HCT116 (cell line): ENCODE results near the gene ENTREP1. TPM values are rescaled to one million over a fixed set of nuclear protein-coding genes. Genes with fewer than 3 reads are reported as not detected.

Source experiments
- POLR2A ChIP-seq: IDR thresholded peaks from 2 replicates; pipeline ENCODE4 v1.7.0; 2011; ENCODE audit warnings: borderline replicate concordance; ENCODE audit not compliant: insufficient read depth, insufficient read length; ENCODE audit errors: extremely low read depth
- ZBTB33 ChIP-seq: IDR thresholded peaks from 2 replicates; pipeline ENCODE4 v1.6.1; 2011; ENCODE audit warnings: mild to moderate bottlenecking, low read length, moderate library complexity; ENCODE audit not compliant: insufficient replicate concordance; ENCODE audit errors: extremely low read depth
- total RNA-seq: library from RNA; stranded (reverse); gene quantifications from one replicate; pipeline ENCODE4 v1.2.1, GENCODE V29; 2021; ENCODE audit not compliant: unreplicated experiment
- TF ChIP-seq, protein P1 (sequence below): IDR thresholded peaks from 2 replicates; pipeline ENCODE4 v1.6.1; 2012; ENCODE audit warnings: low read depth
- TF ChIP-seq, protein P2 (sequence below), 3 experiments: fragments of 200-600 bp in 1 of 3; sonication (generic) in 1 of 3; IDR thresholded peaks in 2 of 3; conservative IDR thresholded peaks in 1 of 3; 2 replicates each; pipeline ENCODE4 v1.5.1; 2012 to 2017; ENCODE audit warnings: low read depth in 2 of 3, low read length in 2 of 3, antibody characterized with exemption in 1 of 3, borderline replicate concordance in 1 of 3, control low read depth in 1 of 3, mild to moderate bottlenecking in 1 of 3, mixed read lengths in 1 of 3, mixed run types in 1 of 3, moderate library complexity in 1 of 3; ENCODE audit not compliant: insufficient read depth in 1 of 3

Gene ENTREP1
- total RNA-seq, 1 experiment from 2014 or later: 1.1 TPM

DNA sequence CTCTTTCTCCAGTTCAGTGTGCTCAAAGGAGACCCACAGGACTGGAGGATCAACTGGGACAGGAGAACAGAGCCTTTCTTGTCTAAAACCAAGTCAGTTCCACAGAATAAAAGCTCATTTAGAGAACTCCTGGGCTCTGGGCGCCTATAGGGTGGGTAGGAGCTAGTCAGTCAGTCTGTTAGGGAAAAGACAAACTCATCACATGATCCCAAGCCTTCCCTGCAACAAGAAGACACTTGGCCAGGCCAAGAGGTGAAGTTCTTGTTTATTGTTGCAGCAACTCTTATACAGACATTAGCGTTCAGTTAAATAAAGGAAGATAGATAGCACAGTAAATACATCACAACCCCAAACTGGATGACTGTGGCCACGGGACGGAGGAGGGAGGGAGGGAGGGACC lies 102.3 kb downstream of the ENTREP1 start (continued):
- no peak for TF ChIP-seq ZBTB33
- TF ChIP-seq POLR2A: no peak
- TF ChIP-seq, protein P1, sequence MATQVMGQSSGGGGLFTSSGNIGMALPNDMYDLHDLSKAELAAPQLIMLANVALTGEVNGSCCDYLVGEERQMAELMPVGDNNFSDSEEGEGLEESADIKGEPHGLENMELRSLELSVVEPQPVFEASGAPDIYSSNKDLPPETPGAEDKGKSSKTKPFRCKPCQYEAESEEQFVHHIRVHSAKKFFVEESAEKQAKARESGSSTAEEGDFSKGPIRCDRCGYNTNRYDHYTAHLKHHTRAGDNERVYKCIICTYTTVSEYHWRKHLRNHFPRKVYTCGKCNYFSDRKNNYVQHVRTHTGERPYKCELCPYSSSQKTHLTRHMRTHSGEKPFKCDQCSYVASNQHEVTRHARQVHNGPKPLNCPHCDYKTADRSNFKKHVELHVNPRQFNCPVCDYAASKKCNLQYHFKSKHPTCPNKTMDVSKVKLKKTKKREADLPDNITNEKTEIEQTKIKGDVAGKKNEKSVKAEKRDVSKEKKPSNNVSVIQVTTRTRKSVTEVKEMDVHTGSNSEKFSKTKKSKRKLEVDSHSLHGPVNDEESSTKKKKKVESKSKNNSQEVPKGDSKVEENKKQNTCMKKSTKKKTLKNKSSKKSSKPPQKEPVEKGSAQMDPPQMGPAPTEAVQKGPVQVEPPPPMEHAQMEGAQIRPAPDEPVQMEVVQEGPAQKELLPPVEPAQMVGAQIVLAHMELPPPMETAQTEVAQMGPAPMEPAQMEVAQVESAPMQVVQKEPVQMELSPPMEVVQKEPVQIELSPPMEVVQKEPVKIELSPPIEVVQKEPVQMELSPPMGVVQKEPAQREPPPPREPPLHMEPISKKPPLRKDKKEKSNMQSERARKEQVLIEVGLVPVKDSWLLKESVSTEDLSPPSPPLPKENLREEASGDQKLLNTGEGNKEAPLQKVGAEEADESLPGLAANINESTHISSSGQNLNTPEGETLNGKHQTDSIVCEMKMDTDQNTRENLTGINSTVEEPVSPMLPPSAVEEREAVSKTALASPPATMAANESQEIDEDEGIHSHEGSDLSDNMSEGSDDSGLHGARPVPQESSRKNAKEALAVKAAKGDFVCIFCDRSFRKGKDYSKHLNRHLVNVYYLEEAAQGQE: no peak
- TF ChIP-seq, protein P2, sequence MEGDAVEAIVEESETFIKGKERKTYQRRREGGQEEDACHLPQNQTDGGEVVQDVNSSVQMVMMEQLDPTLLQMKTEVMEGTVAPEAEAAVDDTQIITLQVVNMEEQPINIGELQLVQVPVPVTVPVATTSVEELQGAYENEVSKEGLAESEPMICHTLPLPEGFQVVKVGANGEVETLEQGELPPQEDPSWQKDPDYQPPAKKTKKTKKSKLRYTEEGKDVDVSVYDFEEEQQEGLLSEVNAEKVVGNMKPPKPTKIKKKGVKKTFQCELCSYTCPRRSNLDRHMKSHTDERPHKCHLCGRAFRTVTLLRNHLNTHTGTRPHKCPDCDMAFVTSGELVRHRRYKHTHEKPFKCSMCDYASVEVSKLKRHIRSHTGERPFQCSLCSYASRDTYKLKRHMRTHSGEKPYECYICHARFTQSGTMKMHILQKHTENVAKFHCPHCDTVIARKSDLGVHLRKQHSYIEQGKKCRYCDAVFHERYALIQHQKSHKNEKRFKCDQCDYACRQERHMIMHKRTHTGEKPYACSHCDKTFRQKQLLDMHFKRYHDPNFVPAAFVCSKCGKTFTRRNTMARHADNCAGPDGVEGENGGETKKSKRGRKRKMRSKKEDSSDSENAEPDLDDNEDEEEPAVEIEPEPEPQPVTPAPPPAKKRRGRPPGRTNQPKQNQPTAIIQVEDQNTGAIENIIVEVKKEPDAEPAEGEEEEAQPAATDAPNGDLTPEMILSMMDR (IDR thresholded peaks at IDR 0.05 in 2 of 3, conservative IDR thresholded peaks at IDR 0.05 in 1 of 3; ENCODE audit: borderline replicate concordance in 1 of 3, insufficient read depth in 1 of 3, low read depth in 2 of 3, low read length in 2 of 3): no peak
